MM.1S (cell line): ENCODE results near the gene SWAP70.

Source experiments
- DNase-seq: peaks from one replicate; pipeline ENCODE4 v3.0.0-alpha.2; 2015
- H2AFZ ChIP-seq: fragments of 300-600 bp; sonication (generic); 2 replicates; pipeline ENCODE4 v1.6.0; 2016; ENCODE audit warnings: antibody characterized with exemption, low read length
- H3F3A ChIP-seq: fragments of 300-600 bp; sonication (generic); 2 replicates; pipeline ENCODE4 v1.6.1; 2016; ENCODE audit warnings: mild to moderate bottlenecking, antibody characterized with exemption, low read length, moderate library complexity, mixed read lengths; ENCODE audit not compliant: insufficient read depth
- H3K27ac ChIP-seq: fragments of 300-600 bp; sonication (generic); 2 replicates; pipeline ENCODE4 v1.5.1; 2016; ENCODE audit warnings: mild to moderate bottlenecking, low read length
- H3K27me3 ChIP-seq: fragments of 300-600 bp; sonication (generic); replicated peaks from 2 replicates; pipeline ENCODE4 v1.6.0; 2016; ENCODE audit warnings: low read length; ENCODE audit not compliant: insufficient read depth
- H3K36me3 ChIP-seq: fragments of 300-600 bp; sonication (generic); replicated peaks from 2 replicates; pipeline ENCODE4 v1.6.1; 2016; ENCODE audit warnings: mild to moderate bottlenecking, low read length, mixed read lengths; ENCODE audit not compliant: insufficient read depth
- H3K4me1 ChIP-seq: fragments of 300-600 bp; sonication (generic); 2 replicates; pipeline ENCODE4 v1.6.1; 2016; ENCODE audit warnings: low read length, mixed read lengths
- H3K4me2 ChIP-seq: fragments of 300-600 bp; sonication (generic); 2 replicates; pipeline ENCODE4 v1.6.0; 2016; ENCODE audit warnings: low read depth, low read length
- H3K4me3 ChIP-seq: fragments of 300-600 bp; sonication (generic); 2 replicates; pipeline ENCODE4 v1.5.1; 2016; ENCODE audit warnings: low read length, mixed read lengths
- H3K79me2 ChIP-seq: fragments of 300-600 bp; sonication (generic); 2 replicates; pipeline ENCODE4 v1.6.1; 2016; ENCODE audit warnings: mixed run types, low read length, mixed read lengths
- H3K9ac ChIP-seq: fragments of 300-600 bp; sonication (generic); 2 replicates; pipeline ENCODE4 v1.6.1; 2016; ENCODE audit warnings: low read length, mixed read lengths
- H3K9me2 ChIP-seq: fragments of 300-600 bp; sonication (generic); replicated peaks from 2 replicates; pipeline ENCODE4 v1.6.1; 2016; ENCODE audit warnings: mild to moderate bottlenecking, low read length, mixed read lengths; ENCODE audit not compliant: insufficient read depth
- H3K9me3 ChIP-seq: fragments of 300-600 bp; sonication (generic); replicated peaks from 2 replicates; pipeline ENCODE4 v1.6.1; 2016; ENCODE audit warnings: mild to moderate bottlenecking, low read length, mixed read lengths; ENCODE audit not compliant: insufficient read depth
- H4K20me1 ChIP-seq: fragments of 300-600 bp; sonication (generic); 2 replicates; pipeline ENCODE4 v1.6.1; 2016; ENCODE audit warnings: mild to moderate bottlenecking, low read length, moderate library complexity, mixed read lengths; ENCODE audit not compliant: insufficient read depth
- CTCF ChIP-seq: fragments of 300-600 bp; sonication (generic); IDR thresholded peaks from 2 replicates; pipeline ENCODE4 v1.5.1; 2016; ENCODE audit warnings: antibody characterized with exemption, low read length, mixed read lengths
- EZH2 ChIP-seq: fragments of 300-600 bp; sonication (generic); optimal IDR thresholded peaks from 2 replicates; pipeline ENCODE3; 2017; ENCODE audit warnings: low read depth, mild to moderate bottlenecking, antibody characterized with exemption, low read length, mixed read lengths
- EZH2phosphoT487 ChIP-seq: fragments of 300-600 bp; sonication (generic); IDR thresholded peaks from 2 replicates; pipeline ENCODE4 v1.6.1; 2018; ENCODE audit warnings: antibody characterized with exemption, low read length

Gene SWAP70

GRCh38 chr11:9735236-9735635, 71.4 kb downstream of the SWAP70 start:
- no peaks in the 10 kb centered on the region for H4K20me1 ChIP-seq
- no peak overlapping the region for H3K4me3 ChIP-seq
- no peak for DNase-seq
- no peaks in the 10 kb centered on the region for H3K27me3 ChIP-seq
- no peak overlapping the region for H3K9ac ChIP-seq
- H3K4me2 ChIP-seq = no peak overlapping the region
- TF ChIP-seq CTCF (no peak), EZH2phosphoT487 (no peak), EZH2 (no peak)
- H3K79me2 ChIP-seq = no peaks in the 10 kb centered on the region
- H3K9me3 ChIP-seq = no peaks in the 10 kb centered on the region
- no peaks in the 10 kb centered on the region for H3K9me2 ChIP-seq
- no peak overlapping the region for H2AFZ ChIP-seq
- H3K27ac ChIP-seq = no peak overlapping the region
- H3K4me1 ChIP-seq = peaks cover 7% of the 10 kb centered on the region; the same call in 1 of the 2 replicates
- no peaks in the 10 kb centered on the region for H3K36me3 ChIP-seq
- no peaks in the 10 kb centered on the region for H3F3A ChIP-seq

- no peak overlapping the region for H3K9ac ChIP-seq
- peaks cover 7% of the 10 kb centered on the region; the same call in 1 of the 2 replicates for H3K4me1 ChIP-seq
- TF ChIP-seq EZH2phosphoT487 (no peak), EZH2 (no peak), CTCF (no peak)
- H3K4me3 ChIP-seq = no peak overlapping the region
- no peaks in the 10 kb centered on the region for H3F3A ChIP-seq
- H3K4me2 ChIP-seq = no peak overlapping the region
- no peak for DNase-seq
- no peaks in the 10 kb centered on the region for H3K9me3 ChIP-seq
- H4K20me1 ChIP-seq = no peaks in the 10 kb centered on the region
- H3K27me3 ChIP-seq = no peaks in the 10 kb centered on the region
- no peaks in the 10 kb centered on the region for H3K79me2 ChIP-seq
- H3K9me2 ChIP-seq = no peaks in the 10 kb centered on the region
- no peak overlapping the region for H2AFZ ChIP-seq
- H3K36me3 ChIP-seq = no peaks in the 10 kb centered on the region
- no peak overlapping the region for H3K27ac ChIP-seq
These were observed 72.0 kb downstream of the SWAP70 start for GRCh38 chr11:9735919-9736318.

GRCh38 chr11:9736365-9736764, 72.5 kb downstream of the SWAP70 start:
- Histone ChIP-seq H3K4me3 (no peak overlapping the region), H4K20me1 (no peaks in the 10 kb centered on the region), H3K27ac (no peak overlapping the region), H3K9me2 (no peaks in the 10 kb centered on the region), H3K4me2 (no peak overlapping the region), H3K9me3 (no peaks in the 10 kb centered on the region), H3K9ac (no peak overlapping the region), H3K36me3 (no peaks in the 10 kb centered on the region), H2AFZ (no peak overlapping the region), H3F3A (no peaks in the 10 kb centered on the region), H3K27me3 (no peaks in the 10 kb centered on the region), H3K4me1 (peaks cover 7% of the 10 kb centered on the region; the same call in 1 of the 2 replicates), H3K79me2 (no peaks in the 10 kb centered on the region)
- TF ChIP-seq EZH2 (no peak), CTCF (no peak), EZH2phosphoT487 (no peak)
- DNase-seq = no peak
